Measurements from ENCODE around the gene ACAD11. TPM values are rescaled to one million over a fixed set of nuclear protein-coding genes. Genes with fewer than 3 reads are reported as not detected.

Gene ACAD11
- total and polyA plus RNA-seq, 2 experiments from 2014 or later = 31.7 to 40.1 TPM

GRCh38 chr3:132629928-132630327 is 29.7 kb downstream of the ACAD11 start:
- peak in 1 of 2 donors; percentile 36 for DNase-seq (ENCODE audit: low read depth in 1 of 2, low spot score in 1 of 2)
- Histone ChIP-seq H3K27ac (no peak overlapping the region), H3K4me3 (no peak overlapping the region), H3K4me1 (ENCODE audit: low read depth) (no peaks in the 10 kb centered on the region), H3K27me3 (no peaks in the 10 kb centered on the region), H3K9me3 (ENCODE audit: low read depth) (no peaks in the 10 kb centered on the region), H3K36me3 (peaks cover 29% of the 10 kb centered on the region)
- TF ChIP-seq, protein P1, sequence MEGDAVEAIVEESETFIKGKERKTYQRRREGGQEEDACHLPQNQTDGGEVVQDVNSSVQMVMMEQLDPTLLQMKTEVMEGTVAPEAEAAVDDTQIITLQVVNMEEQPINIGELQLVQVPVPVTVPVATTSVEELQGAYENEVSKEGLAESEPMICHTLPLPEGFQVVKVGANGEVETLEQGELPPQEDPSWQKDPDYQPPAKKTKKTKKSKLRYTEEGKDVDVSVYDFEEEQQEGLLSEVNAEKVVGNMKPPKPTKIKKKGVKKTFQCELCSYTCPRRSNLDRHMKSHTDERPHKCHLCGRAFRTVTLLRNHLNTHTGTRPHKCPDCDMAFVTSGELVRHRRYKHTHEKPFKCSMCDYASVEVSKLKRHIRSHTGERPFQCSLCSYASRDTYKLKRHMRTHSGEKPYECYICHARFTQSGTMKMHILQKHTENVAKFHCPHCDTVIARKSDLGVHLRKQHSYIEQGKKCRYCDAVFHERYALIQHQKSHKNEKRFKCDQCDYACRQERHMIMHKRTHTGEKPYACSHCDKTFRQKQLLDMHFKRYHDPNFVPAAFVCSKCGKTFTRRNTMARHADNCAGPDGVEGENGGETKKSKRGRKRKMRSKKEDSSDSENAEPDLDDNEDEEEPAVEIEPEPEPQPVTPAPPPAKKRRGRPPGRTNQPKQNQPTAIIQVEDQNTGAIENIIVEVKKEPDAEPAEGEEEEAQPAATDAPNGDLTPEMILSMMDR (IDR thresholded peaks at IDR 0.05; ENCODE audit: low read depth, low read length) = no peak

DNA sequence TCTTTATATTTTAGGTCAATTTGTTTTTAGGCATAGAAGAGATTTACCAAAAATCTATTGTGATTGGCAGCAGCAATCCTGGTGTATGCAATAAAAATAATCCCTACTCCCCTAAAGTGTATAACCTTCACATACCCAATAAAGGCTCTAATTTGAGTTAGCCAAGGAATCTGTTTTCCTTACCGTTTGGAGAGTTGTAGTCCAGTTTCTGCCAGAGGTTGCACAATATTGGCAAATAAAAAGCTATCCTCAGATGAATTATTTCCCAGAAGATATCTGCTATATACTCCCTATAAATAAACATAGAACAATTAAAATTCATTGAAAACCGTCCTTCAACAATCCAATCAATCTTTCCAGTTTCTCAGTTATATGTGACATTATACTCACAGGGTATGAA is 31.5 kb downstream of the ACAD11 start:
- Histone ChIP-seq H3K27me3 (no peaks in the 10 kb centered on the region), H3K4me1 (ENCODE audit: low read depth) (no peaks in the 10 kb centered on the region), H3K36me3 (peaks cover 33% of the 10 kb centered on the region), H3K4me3 (no peak overlapping the region), H3K9me3 (ENCODE audit: low read depth) (no peaks in the 10 kb centered on the region), H3K27ac (no peak overlapping the region)
- TF ChIP-seq, protein P1 (IDR thresholded peaks at IDR 0.05; ENCODE audit: low read depth, low read length) = no peak
- DNase-seq (ENCODE audit: low read depth in 1 of 2, low spot score in 1 of 2) = peak in 1 of 2 donors; percentile 18

DNA sequence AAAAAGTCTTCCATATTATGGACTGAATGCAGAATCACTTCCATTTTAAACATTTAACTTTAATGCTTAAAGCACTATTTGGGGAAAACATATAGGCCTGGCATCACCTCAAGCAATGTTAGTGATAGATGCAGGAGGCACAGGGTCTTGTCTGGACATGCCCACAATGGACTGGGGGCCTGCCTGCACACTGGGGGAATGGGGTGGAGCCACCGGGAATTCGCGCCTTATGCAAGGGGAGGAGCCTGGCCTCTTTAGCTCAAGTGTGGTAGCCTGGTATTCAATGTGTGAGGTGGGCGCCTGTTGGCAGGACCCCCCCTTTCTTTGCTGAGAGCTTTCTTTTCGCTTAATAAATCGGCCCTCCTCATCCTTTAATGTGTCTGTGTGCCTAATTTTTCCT is 32.7 kb downstream of the ACAD11 start:
- H3K4me1 ChIP-seq (ENCODE audit: low read depth) = no peaks in the 10 kb centered on the region
- no peak overlapping the region for H3K4me3 ChIP-seq
- no peaks in the 10 kb centered on the region for H3K9me3 ChIP-seq (ENCODE audit: low read depth)
- TF ChIP-seq, protein P1 (IDR thresholded peaks at IDR 0.05; ENCODE audit: low read depth, low read length) = no peak
- no peak for DNase-seq (ENCODE audit: low read depth in 1 of 2, low spot score in 1 of 2)
- no peak overlapping the region for H3K27ac ChIP-seq
- H3K36me3 ChIP-seq = peaks cover 33% of the 10 kb centered on the region
- no peaks in the 10 kb centered on the region for H3K27me3 ChIP-seq

DNA sequence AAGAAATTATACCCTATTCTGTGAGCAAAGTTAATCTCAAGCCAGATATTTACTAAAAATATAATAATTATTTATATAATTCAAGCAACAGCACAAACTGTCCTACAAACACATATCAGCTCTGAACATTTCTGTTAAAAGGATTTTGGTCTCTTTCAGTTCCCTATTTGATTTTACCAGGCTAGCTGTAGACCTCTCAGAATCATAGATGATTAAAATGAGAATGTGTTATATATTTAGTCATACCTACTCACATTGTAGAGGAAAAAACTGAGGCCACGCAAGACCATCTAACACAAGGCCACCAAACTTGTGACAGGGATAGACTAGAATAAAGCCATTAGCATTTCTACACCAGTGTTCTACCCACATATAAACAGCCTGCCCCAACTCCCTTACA is 34.0 kb downstream of the ACAD11 start:
- Histone ChIP-seq H3K4me1 (ENCODE audit: low read depth) (no peaks in the 10 kb centered on the region), H3K4me3 (no peak overlapping the region), H3K9me3 (ENCODE audit: low read depth) (no peaks in the 10 kb centered on the region), H3K36me3 (peaks cover 28% of the 10 kb centered on the region), H3K27me3 (no peaks in the 10 kb centered on the region), H3K27ac (no peak overlapping the region)
- TF ChIP-seq, protein P1 (IDR thresholded peaks at IDR 0.05; ENCODE audit: low read depth, low read length) = no peak
- no peak for DNase-seq (ENCODE audit: low read depth in 1 of 2, low spot score in 1 of 2)

- Histone ChIP-seq H3K4me3 (no peak overlapping the region), H3K4me1 (ENCODE audit: low read depth) (no peaks in the 10 kb centered on the region), H3K9me3 (ENCODE audit: low read depth) (no peaks in the 10 kb centered on the region), H3K27me3 (no peaks in the 10 kb centered on the region), H3K27ac (no peak overlapping the region), H3K36me3 (peaks cover 28% of the 10 kb centered on the region)
- DNase-seq (ENCODE audit: low read depth in 1 of 2, low spot score in 1 of 2) = no peak
- TF ChIP-seq, protein P1 (IDR thresholded peaks at IDR 0.05; ENCODE audit: low read depth, low read length) = no peak
Observed at GRCh38 chr3:132624790-132625189, 34.8 kb downstream of the ACAD11 start.

DNA sequence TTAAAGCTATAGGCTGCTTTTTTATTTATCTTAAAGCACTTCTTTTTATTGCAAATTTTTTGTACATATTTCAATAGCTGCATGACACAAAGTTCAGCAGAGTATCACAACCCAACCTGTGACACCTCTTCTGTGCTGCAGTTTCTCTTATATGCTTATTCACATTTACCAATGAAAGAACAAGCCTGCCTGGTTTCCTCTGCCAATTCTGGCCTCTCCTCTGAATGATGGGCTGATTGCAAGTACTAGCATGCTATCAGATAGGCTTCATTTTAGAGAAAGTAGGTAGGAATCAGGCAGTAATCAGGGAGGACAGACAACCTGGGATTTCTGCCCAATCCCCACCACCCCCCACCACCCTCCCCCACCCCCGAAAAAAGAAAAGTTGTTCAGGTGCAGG is 36.0 kb downstream of the ACAD11 start:
- DNase-seq (ENCODE audit: low read depth in 1 of 2, low spot score in 1 of 2) = no peak
- TF ChIP-seq, protein P1 (IDR thresholded peaks at IDR 0.05; ENCODE audit: low read depth, low read length) = no peak
- H3K4me1 ChIP-seq (ENCODE audit: low read depth) = no peaks in the 10 kb centered on the region
- no peak overlapping the region for H3K27ac ChIP-seq
- H3K27me3 ChIP-seq = no peaks in the 10 kb centered on the region
- H3K9me3 ChIP-seq (ENCODE audit: low read depth) = no peaks in the 10 kb centered on the region
- no peak overlapping the region for H3K4me3 ChIP-seq
- H3K36me3 ChIP-seq = peaks cover 28% of the 10 kb centered on the region

All from cardiac muscle cell (in vitro differentiated cells and primary cell).